ENCODE results near the gene KCNJ18.
"Not testable (repeated sequence)": the region's sequence is repeated elsewhere in the genome, so short reads cannot be mapped to it uniquely, and the experiment has no call there.

The KCNJ18 gene

DNA sequence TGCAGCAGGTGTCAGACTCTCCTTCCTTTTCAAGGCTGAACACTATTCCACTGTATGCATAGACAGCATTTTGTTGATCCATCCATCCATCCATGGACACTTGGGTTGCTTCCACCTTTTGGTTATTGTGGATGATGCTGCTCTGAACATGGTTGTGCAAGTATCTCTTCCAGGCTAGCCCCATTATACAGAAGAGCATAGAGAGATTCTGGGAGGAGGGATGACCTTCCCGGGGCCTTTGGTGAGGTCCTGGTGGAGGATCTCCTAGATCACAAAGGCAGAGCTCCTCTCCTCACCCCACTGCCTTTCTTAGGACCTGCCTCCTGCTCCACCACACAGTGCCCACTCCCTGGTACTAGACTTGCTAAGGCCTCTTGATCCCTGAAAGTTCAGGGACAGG is 27.2 kb upstream of the KCNJ18 start:
- H3K27ac ChIP-seq (ENCODE audit: low read depth in 2 of 2, low read length in 2 of 2); H3K27me3 ChIP-seq (ENCODE audit: control insufficient read depth in 2 of 2, insufficient read depth in 2 of 2, low read length in 2 of 2); H3K9me3 ChIP-seq (ENCODE audit: control insufficient read depth in 2 of 2, low read length in 2 of 2); H3K36me3 ChIP-seq (ENCODE audit: control insufficient read depth in 2 of 2, insufficient read depth in 2 of 2, low read length in 2 of 2); H3K4me3 ChIP-seq (ENCODE audit: low read length in 2 of 2); H3K4me1 ChIP-seq (ENCODE audit: control insufficient read depth in 2 of 2, insufficient read depth in 2 of 2, low read length in 2 of 2); H3K9ac ChIP-seq (ENCODE audit: low read depth in 1 of 2, low read length in 2 of 2): not testable (repeated sequence)

GRCh38 chr17:21665935-21666493 is 26.3 kb upstream of the KCNJ18 start:
- H3K27ac ChIP-seq (ENCODE audit: low read depth in 2 of 2, low read length in 2 of 2); H3K9me3 ChIP-seq (ENCODE audit: control insufficient read depth in 2 of 2, low read length in 2 of 2); H3K27me3 ChIP-seq (ENCODE audit: control insufficient read depth in 2 of 2, insufficient read depth in 2 of 2, low read length in 2 of 2); H3K4me3 ChIP-seq (ENCODE audit: low read length in 2 of 2); H3K4me1 ChIP-seq (ENCODE audit: control insufficient read depth in 2 of 2, insufficient read depth in 2 of 2, low read length in 2 of 2); H3K9ac ChIP-seq (ENCODE audit: low read depth in 1 of 2, low read length in 2 of 2); H3K36me3 ChIP-seq (ENCODE audit: control insufficient read depth in 2 of 2, insufficient read depth in 2 of 2, low read length in 2 of 2): not testable (repeated sequence)

- not testable (repeated sequence) for H3K27me3 ChIP-seq (ENCODE audit: control insufficient read depth in 2 of 2, insufficient read depth in 2 of 2, low read length in 2 of 2); H3K36me3 ChIP-seq (ENCODE audit: control insufficient read depth in 2 of 2, insufficient read depth in 2 of 2, low read length in 2 of 2); H3K4me1 ChIP-seq (ENCODE audit: control insufficient read depth in 2 of 2, insufficient read depth in 2 of 2, low read length in 2 of 2); H3K9me3 ChIP-seq (ENCODE audit: control insufficient read depth in 2 of 2, low read length in 2 of 2); H3K9ac ChIP-seq (ENCODE audit: low read depth in 1 of 2, low read length in 2 of 2); H3K27ac ChIP-seq (ENCODE audit: low read depth in 2 of 2, low read length in 2 of 2); H3K4me3 ChIP-seq (ENCODE audit: low read length in 2 of 2)
These were observed 25.5 kb upstream of the KCNJ18 start for GRCh38 chr17:21666711-21667412.

GRCh38 chr17:21667413-21668117 is 24.8 kb upstream of the KCNJ18 start:
- not testable (repeated sequence) for H3K4me3 ChIP-seq (ENCODE audit: low read length in 2 of 2); H3K27me3 ChIP-seq (ENCODE audit: control insufficient read depth in 2 of 2, insufficient read depth in 2 of 2, low read length in 2 of 2); H3K36me3 ChIP-seq (ENCODE audit: control insufficient read depth in 2 of 2, insufficient read depth in 2 of 2, low read length in 2 of 2); H3K4me1 ChIP-seq (ENCODE audit: control insufficient read depth in 2 of 2, insufficient read depth in 2 of 2, low read length in 2 of 2); H3K27ac ChIP-seq (ENCODE audit: low read depth in 2 of 2, low read length in 2 of 2); H3K9me3 ChIP-seq (ENCODE audit: control insufficient read depth in 2 of 2, low read length in 2 of 2); H3K9ac ChIP-seq (ENCODE audit: low read depth in 1 of 2, low read length in 2 of 2)

- H3K9ac ChIP-seq (ENCODE audit: low read depth in 1 of 2, low read length in 2 of 2); H3K4me1 ChIP-seq (ENCODE audit: control insufficient read depth in 2 of 2, insufficient read depth in 2 of 2, low read length in 2 of 2); H3K36me3 ChIP-seq (ENCODE audit: control insufficient read depth in 2 of 2, insufficient read depth in 2 of 2, low read length in 2 of 2); H3K27ac ChIP-seq (ENCODE audit: low read depth in 2 of 2, low read length in 2 of 2); H3K27me3 ChIP-seq (ENCODE audit: control insufficient read depth in 2 of 2, insufficient read depth in 2 of 2, low read length in 2 of 2); H3K4me3 ChIP-seq (ENCODE audit: low read length in 2 of 2); H3K9me3 ChIP-seq (ENCODE audit: control insufficient read depth in 2 of 2, low read length in 2 of 2): not testable (repeated sequence)
These were observed 24.2 kb upstream of the KCNJ18 start for GRCh38 chr17:21668118-21668488.

- H3K9me3 ChIP-seq (ENCODE audit: control insufficient read depth in 2 of 2, low read length in 2 of 2); H3K27ac ChIP-seq (ENCODE audit: low read depth in 2 of 2, low read length in 2 of 2); H3K9ac ChIP-seq (ENCODE audit: low read depth in 1 of 2, low read length in 2 of 2); H3K4me1 ChIP-seq (ENCODE audit: control insufficient read depth in 2 of 2, insufficient read depth in 2 of 2, low read length in 2 of 2); H3K4me3 ChIP-seq (ENCODE audit: low read length in 2 of 2); H3K27me3 ChIP-seq (ENCODE audit: control insufficient read depth in 2 of 2, insufficient read depth in 2 of 2, low read length in 2 of 2); H3K36me3 ChIP-seq (ENCODE audit: control insufficient read depth in 2 of 2, insufficient read depth in 2 of 2, low read length in 2 of 2): not testable (repeated sequence)
These were observed 23.4 kb upstream of the KCNJ18 start for GRCh38 chr17:21668746-21669508.

GRCh38 chr17:21669616-21670360 is 22.5 kb upstream of the KCNJ18 start:
- not testable (repeated sequence) for H3K4me3 ChIP-seq (ENCODE audit: low read length in 2 of 2); H3K36me3 ChIP-seq (ENCODE audit: control insufficient read depth in 2 of 2, insufficient read depth in 2 of 2, low read length in 2 of 2); H3K27me3 ChIP-seq (ENCODE audit: control insufficient read depth in 2 of 2, insufficient read depth in 2 of 2, low read length in 2 of 2); H3K9me3 ChIP-seq (ENCODE audit: control insufficient read depth in 2 of 2, low read length in 2 of 2); H3K4me1 ChIP-seq (ENCODE audit: control insufficient read depth in 2 of 2, insufficient read depth in 2 of 2, low read length in 2 of 2); H3K27ac ChIP-seq (ENCODE audit: low read depth in 2 of 2, low read length in 2 of 2); H3K9ac ChIP-seq (ENCODE audit: low read depth in 1 of 2, low read length in 2 of 2)

- H3K9me3 ChIP-seq (ENCODE audit: control insufficient read depth in 2 of 2, low read length in 2 of 2); H3K4me1 ChIP-seq (ENCODE audit: control insufficient read depth in 2 of 2, insufficient read depth in 2 of 2, low read length in 2 of 2); H3K9ac ChIP-seq (ENCODE audit: low read depth in 1 of 2, low read length in 2 of 2); H3K4me3 ChIP-seq (ENCODE audit: low read length in 2 of 2); H3K27me3 ChIP-seq (ENCODE audit: control insufficient read depth in 2 of 2, insufficient read depth in 2 of 2, low read length in 2 of 2); H3K27ac ChIP-seq (ENCODE audit: low read depth in 2 of 2, low read length in 2 of 2); H3K36me3 ChIP-seq (ENCODE audit: control insufficient read depth in 2 of 2, insufficient read depth in 2 of 2, low read length in 2 of 2): not testable (repeated sequence)
These were observed 21.8 kb upstream of the KCNJ18 start for GRCh38 chr17:21670361-21671155.

GRCh38 chr17:21671437-21671836 is 20.9 kb upstream of the KCNJ18 start:
- H3K27me3 ChIP-seq (ENCODE audit: control insufficient read depth in 2 of 2, insufficient read depth in 2 of 2, low read length in 2 of 2); H3K4me3 ChIP-seq (ENCODE audit: low read length in 2 of 2); H3K9ac ChIP-seq (ENCODE audit: low read depth in 1 of 2, low read length in 2 of 2); H3K36me3 ChIP-seq (ENCODE audit: control insufficient read depth in 2 of 2, insufficient read depth in 2 of 2, low read length in 2 of 2); H3K27ac ChIP-seq (ENCODE audit: low read depth in 2 of 2, low read length in 2 of 2); H3K4me1 ChIP-seq (ENCODE audit: control insufficient read depth in 2 of 2, insufficient read depth in 2 of 2, low read length in 2 of 2); H3K9me3 ChIP-seq (ENCODE audit: control insufficient read depth in 2 of 2, low read length in 2 of 2): not testable (repeated sequence)

All from mucosa of rectum (tissue), 2 donors.